Fibroblast of skin of right biceps (primary cell): ENCODE measurements around the gene SPDYE5.

Source experiments
- DNase-seq: peaks from one replicate; pipeline ENCODE4 v3.0.0-alpha.2; 2013

The SPDYE5 gene

GRCh38 chr7:75537731-75538130 lies 45.6 kb downstream of the SPDYE5 start:
- DNase-seq: no peak

- no peak for DNase-seq
Observed at GRCh38 chr7:75546237-75547015, 54.3 kb downstream of the SPDYE5 start.
